GM12801 (cell line): ENCODE data around the gene CPNE4.

Experiments used
- CTCF ChIP-seq: IDR thresholded peaks from one replicate; pipeline ENCODE4 v1.5.1; 2011; ENCODE audit warnings: control low read depth; ENCODE audit not compliant: insufficient read length; ENCODE audit errors: extremely low read depth

CPNE4 gene

GRCh38 chr3:131755380-131755779 is 279.4 kb downstream of the CPNE4 start:
- no peak for TF ChIP-seq CTCF

- TF ChIP-seq CTCF, result no peak
Observed at GRCh38 chr3:131750256-131750655, 284.6 kb downstream of the CPNE4 start.

GRCh38 chr3:131749826-131750225 is 285.0 kb downstream of the CPNE4 start:
- TF ChIP-seq CTCF, result no peak

- no peak for TF ChIP-seq CTCF
Observed at GRCh38 chr3:131747466-131747865, 287.3 kb downstream of the CPNE4 start.

- no peak for TF ChIP-seq CTCF
Observed at GRCh38 chr3:131744765-131745164, 290.0 kb downstream of the CPNE4 start.

- TF ChIP-seq CTCF, result no peak
Observed at GRCh38 chr3:131743126-131743525, 291.7 kb downstream of the CPNE4 start.

GRCh38 chr3:131739211-131739610 is 295.6 kb downstream of the CPNE4 start:
- no peak for TF ChIP-seq CTCF

- no peak for TF ChIP-seq CTCF
Observed at GRCh38 chr3:131738095-131738494, 296.7 kb downstream of the CPNE4 start.
